GM12801 (cell line): ENCODE data around the gene SRCAP.

ENCODE experiments used
- TF ChIP-seq, protein P1 (sequence below): IDR thresholded peaks from one replicate; pipeline ENCODE4 v1.5.1; 2011; ENCODE audit warnings: control low read depth; ENCODE audit not compliant: insufficient read length; ENCODE audit errors: extremely low read depth

Gene SRCAP

DNA sequence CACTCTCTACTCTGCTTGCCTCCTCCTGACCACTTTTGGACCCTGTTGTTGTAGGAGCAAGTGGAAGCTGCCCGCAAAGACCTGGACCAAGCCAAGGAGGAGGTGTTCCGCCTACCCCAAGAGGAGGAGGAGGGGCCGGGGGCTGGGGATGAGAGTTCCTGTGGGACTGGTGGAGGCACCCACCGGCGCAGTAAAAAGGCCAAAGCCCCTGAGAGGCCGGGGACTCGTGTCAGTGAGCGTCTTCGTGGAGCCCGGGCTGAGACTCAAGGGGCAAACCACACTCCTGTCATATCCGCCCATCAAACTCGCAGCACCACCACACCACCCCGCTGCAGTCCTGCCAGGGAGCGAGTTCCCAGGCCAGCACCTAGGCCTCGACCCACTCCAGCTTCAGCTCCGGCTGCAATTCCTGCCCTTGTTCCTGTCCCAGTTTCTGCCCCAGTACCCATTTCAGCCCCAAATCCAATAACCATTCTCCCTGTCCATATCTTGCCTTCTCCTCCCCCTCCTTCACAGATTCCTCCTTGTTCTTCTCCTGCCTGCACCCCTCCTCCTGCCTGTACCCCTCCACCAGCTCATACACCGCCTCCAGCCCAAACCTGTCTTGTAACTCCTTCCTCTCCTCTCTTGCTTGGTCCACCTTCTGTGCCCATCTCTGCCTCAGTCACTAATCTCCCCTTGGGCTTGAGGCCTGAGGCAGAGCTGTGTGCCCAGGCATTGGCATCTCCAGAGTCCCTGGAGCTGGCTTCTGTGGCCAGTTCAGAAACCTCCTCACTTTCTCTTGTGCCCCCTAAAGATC is 38.2 kb downstream of the SRCAP start:
- TF ChIP-seq, protein P1, sequence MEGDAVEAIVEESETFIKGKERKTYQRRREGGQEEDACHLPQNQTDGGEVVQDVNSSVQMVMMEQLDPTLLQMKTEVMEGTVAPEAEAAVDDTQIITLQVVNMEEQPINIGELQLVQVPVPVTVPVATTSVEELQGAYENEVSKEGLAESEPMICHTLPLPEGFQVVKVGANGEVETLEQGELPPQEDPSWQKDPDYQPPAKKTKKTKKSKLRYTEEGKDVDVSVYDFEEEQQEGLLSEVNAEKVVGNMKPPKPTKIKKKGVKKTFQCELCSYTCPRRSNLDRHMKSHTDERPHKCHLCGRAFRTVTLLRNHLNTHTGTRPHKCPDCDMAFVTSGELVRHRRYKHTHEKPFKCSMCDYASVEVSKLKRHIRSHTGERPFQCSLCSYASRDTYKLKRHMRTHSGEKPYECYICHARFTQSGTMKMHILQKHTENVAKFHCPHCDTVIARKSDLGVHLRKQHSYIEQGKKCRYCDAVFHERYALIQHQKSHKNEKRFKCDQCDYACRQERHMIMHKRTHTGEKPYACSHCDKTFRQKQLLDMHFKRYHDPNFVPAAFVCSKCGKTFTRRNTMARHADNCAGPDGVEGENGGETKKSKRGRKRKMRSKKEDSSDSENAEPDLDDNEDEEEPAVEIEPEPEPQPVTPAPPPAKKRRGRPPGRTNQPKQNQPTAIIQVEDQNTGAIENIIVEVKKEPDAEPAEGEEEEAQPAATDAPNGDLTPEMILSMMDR = no peak

DNA sequence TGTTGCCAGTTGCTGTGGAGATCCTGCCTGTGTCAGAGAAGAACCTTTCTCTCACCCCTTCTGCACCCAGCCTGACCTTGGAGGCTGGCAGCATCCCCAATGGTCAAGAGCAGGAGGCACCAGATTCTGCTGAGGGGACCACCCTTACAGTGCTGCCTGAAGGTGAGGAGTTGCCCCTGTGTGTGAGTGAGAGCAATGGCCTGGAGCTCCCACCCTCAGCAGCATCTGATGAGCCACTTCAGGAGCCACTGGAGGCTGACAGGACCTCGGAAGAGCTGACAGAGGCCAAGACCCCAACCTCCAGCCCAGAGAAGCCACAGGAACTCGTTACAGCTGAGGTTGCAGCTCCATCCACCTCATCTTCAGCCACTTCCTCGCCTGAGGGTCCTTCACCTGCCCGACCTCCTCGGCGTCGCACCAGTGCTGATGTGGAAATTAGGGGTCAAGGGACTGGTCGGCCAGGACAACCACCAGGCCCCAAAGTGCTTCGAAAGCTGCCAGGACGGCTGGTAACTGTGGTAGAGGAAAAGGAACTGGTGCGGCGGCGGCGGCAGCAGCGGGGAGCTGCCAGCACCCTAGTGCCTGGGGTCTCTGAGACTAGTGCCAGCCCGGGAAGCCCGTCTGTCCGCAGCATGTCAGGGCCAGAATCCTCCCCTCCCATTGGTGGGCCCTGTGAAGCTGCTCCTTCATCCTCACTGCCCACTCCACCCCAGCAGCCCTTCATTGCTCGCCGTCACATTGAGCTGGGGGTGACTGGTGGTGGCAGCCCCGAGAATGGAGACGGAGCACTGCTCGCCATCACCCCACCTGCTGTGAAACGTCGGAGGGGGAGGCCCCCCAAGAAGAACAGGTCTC is 39.0 kb downstream of the SRCAP start:
- TF ChIP-seq, protein P1 = no peak

DNA sequence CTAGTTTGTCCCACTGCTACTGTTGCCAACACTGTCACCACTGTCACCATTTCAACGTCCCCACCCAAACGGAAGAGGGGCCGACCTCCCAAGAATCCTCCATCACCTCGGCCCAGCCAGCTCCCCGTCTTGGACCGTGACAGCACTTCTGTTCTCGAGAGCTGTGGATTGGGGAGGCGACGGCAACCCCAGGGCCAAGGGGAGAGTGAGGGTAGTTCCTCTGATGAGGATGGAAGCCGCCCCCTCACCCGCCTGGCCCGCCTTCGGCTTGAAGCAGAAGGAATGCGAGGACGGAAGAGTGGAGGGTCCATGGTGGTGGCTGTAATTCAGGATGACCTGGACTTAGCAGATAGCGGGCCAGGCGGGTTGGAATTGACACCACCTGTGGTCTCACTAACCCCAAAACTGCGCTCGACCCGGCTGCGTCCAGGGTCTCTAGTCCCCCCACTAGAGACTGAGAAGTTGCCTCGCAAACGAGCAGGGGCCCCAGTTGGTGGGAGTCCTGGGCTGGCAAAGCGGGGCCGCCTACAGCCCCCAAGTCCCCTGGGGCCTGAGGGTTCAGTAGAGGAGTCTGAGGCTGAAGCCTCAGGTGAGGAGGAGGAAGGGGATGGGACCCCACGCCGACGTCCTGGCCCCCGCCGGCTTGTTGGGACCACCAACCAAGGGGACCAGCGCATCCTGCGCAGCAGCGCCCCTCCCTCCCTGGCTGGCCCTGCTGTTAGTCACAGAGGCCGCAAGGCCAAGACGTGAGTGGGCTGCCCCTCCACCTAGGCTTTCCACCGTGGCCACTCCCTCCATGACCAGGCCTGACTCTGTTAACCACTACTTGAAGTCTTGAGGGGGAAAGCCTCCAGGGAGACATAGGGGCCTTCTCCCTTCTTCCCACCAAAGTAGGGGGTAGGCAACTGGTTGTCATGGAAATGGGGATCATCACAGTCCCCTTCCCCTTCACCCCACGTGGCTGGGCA is 40.3 kb downstream of the SRCAP start:
- TF ChIP-seq, protein P1 = no peak

DNA sequence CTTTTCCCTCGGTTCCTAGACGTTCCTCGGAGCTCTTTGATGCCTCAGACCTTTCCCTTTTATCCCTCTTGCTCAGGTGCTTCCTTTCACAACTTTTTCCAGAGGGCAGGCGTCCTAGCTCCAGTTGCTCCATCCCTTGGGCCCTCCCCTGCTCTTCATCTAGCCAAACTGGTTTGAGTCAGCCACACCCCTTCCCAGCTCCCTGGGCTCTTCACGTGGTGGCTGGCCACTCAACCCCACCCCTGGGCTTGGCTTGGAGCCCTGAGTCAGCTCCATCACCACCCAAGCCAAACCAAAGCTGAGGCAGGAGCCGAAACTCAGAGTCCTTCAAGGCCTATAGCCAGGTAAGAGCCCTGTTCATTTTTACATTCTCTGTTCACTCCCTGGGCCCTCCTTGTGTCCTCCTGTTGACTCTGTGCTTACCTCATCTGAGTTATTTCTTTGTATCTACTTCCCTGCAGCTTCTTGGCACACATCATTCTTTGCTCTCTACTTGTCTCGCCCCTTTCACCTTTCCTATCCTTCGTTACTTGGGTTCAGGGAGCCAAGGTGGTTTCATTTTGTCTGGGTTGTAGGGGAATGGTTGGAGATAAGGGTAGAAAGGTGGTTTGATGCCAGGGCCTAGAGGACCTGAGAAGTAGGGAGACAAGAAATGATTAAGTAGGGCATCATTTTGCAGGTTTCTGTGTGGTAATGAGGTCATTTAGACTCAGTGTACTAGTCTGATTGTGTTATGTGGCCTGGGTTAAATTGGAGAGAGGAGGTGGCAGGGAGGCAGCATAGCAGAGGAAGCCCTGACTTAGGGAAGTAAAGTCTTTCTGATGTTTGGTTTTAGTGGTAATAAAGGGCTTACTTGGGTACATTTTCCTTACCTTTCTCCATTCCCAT is 41.6 kb downstream of the SRCAP start:
- TF ChIP-seq, protein P1 = no peak

DNA sequence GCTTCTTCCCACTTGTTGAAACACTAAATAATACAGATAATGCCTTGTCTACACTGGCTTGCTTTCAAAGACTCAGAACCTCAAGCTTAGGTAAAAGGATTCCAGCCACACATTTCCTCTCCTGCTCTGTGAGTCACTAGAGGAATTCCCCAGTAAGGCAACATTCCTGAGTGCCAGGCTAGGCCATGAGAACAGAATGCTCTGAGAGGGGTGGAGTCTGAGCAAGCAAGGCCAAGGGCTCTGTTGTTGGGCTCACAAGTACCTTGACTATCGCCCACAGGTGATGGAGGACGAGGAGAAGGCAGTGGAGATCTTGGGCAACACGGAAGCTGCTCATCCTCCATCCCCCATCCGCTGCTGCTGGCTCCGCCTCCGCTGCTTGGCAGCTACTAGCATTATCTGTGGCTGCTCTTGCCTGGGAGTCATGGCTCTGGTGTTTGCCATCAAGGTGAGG is 42.5 kb downstream of the SRCAP start:
- TF ChIP-seq, protein P1 = no peak

DNA sequence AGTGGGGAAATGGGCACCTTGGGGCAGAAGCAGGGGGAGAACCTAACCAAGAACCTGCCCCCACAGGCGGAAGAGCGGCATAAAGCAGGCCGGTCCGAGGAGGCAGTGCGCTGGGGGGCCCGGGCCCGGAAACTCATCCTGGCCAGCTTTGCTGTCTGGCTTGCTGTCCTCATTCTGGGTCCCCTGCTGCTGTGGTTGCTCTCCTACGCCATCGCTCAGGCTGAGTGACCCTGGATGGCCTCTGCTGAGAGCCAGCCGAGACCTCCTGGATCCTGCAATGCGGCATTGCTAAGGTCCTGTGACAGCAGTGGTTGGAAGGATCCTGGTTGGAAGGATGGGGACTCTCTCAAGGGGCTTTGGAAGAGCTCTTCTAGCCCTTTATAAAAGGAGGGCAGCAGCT is 44.7 kb downstream of the SRCAP start:
- TF ChIP-seq, protein P1 = no peak
